Smooth muscle cell of the brain vasculature (primary cell): ENCODE measurements around the gene TBL1X.
A peak's percentile ranks its signal among the peaks of the same experiment; 100 is the strongest.

Experiments
- DNase-seq: peaks from one replicate; pipeline ENCODE4 v3.0.0-alpha.2; 2012; ENCODE audit warnings: low read depth, low spot score

The TBL1X gene

DNA sequence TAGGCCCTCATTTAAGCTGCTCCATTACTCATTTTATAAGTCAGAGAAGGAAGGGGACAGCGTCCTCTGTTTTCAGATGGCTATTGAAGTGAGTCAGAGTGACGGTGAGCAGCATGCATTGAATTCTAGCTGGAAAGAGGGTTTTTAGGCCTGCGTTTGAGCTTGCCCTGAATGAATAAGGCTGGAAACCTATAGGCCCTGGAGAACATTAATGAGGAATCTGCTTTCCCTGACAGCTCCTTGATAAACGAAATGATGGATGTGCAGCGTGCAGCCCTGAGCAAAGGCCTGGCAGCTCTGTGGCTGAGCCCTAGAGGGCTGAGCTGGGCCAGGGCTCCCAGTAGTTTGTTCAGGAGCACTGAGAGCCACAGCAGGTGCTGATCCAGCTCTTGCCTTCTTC, 33.4 kb downstream of the TBL1X start:
- DNase-seq, result no peak

DNA sequence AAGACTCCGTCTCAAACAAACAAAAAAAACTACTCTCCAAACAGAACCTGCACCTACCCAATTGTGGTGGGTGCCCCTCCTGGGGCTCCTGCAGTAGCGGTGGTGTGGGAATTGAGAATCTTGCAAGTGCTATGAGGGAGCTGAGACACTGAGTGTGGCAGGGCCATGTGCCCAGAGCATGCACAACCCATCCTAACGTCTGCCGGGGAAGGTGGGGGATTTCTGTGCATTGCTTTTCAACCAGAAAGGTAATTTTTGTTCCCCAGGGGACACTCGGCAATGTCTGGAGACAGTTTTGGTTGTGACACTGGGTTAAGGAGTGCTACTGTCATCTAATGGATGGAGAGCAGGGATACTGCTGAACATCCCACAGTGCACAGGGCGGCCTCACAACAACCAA, 35.7 kb downstream of the TBL1X start:
- DNase-seq, result no peak

DNA sequence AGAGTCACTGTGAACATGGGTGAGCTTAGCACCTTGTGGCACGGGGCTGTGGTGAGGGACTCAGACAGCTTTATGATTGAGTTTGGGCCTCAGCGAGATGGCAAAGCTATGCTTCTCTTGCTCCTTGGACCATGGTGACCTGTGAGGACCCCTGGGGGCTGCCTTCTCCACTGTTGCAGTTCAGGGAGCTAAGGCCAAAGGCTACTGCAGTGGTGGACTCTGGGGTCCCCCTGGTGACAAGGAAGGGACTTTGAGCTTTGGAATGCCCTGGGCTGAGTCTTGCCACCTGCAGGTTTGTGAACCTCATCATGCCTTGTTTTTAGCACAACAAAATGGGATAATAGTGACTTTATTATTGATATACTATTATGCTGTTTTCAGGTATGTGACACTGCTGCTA, 36.5 kb downstream of the TBL1X start:
- DNase-seq, result no peak

DNA sequence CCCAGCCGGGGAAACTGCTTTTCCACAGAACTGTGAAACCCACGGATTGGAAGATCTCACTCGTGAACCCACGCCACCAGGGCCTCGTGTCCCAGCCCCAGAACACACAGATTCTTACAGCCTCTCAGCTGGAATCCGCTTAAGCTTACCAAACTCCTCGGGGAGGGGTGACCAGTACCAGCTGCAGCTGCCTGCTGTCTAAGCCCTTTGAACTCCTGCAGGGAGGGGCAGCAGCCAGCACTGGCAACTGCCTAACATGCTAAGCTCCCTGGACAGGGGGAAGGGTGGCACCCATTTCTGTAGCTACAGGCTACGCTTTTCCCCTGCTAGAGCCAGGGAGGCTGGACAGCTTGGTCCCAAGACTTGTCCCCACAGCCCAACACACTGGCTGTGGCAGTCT, 38.4 kb downstream of the TBL1X start:
- no peak for DNase-seq

DNA sequence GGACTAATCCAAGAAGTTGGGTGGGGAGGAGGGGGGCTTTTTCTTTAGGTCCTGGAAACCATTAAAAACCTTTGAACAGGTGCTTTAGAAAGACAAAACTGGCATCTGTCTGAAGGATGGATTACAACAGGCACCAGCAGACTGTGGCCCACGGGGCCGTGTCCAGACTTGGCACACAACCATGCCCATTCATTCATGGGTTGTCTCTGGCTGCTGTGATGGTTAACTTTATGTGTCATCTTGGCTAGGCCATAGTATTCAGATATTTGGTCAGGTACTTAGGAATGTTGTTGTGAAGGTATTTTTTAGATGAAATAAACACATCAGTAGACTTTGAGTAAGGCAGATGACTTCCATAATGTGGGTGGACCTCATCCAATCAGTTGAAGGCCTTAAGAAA, 45.5 kb downstream of the TBL1X start:
- DNase-seq, result no peak

DNA sequence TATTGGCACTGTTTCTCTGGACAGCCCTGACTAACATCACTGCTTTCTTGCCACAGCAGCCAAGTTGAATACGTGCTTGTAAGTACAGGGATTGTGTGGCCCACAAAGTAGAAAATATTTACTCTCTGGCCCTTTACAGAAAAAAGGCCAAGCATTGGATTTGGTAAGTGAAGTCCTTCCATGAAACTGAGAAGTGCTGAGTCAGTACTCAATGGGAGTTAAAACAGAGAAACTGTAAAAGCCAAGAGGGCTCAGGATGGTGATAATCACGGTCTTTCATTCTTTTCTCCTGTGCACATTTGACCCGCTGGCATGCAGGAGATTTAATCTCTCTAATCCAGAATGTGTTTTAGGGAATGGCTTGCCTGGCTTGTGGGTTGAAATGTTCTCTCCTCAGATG, 46.1 kb downstream of the TBL1X start:
- no peak for DNase-seq

DNA sequence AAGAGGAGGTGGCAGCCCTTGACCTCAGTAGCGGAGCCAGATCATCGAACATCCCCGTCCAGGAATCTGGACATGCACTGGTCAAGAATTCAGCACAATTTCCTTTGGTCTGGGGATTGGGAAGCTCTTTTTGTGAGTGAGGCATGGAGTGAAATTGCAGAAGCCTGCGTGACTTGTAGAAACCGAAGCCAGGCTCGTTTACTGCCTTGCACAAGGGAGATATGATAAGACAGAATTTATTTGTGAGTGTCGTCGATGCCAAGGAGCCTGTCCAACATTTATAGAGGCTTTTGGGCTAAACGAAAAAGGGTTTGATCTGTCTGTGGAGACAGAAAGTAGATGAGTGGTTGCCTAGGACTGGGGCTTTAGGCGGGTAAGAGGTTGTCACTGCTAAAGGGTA, 50.6 kb downstream of the TBL1X start:
- no peak for DNase-seq

DNA sequence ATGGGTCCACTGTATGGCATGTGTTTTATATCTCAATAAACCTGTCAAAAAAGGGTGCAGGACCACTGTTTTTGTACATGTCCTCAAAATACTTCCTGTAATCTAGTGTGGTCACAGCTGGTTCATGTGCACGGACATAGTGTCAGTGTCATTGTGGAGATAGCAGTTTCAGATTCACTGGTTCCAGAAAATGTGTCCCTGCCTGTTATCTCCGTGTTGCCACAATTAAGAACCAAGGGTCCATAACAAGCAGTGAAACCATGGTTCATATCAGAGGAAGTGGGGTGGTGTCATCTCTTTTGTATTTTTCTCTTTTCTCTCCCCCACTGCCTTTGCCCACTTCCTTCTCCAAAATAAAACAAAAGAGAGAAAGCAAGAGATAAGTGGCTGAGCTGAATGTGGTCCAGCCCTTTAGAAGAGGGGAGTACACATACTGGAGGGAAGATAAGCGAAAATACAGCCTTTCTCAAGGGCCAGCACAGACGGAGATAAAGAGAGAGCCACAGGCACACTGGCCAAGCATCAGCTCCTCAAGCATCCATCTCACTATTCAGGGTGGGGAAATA, 51.2 kb downstream of the TBL1X start:
- DNase-seq, result no peak

DNA sequence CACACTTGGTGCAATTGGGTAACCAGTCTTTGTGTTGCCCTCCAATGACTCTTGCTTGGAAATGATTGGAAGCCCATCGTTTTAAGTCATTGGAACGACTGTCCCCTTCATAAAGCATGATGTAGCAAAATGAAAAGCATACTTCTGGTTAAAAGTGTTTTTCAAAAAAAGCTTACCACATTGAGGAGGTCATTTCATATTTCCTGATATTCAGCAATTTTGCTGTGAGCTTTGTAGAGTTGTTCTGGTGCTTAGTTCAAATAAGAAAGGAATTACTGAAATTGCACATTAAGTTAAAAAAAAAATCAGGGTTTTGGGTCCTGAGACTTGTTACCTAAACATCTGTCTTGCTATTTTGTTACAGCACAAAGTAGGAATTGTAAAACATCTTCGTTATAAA, 51.8 kb downstream of the TBL1X start:
- DNase-seq, result no peak

DNA sequence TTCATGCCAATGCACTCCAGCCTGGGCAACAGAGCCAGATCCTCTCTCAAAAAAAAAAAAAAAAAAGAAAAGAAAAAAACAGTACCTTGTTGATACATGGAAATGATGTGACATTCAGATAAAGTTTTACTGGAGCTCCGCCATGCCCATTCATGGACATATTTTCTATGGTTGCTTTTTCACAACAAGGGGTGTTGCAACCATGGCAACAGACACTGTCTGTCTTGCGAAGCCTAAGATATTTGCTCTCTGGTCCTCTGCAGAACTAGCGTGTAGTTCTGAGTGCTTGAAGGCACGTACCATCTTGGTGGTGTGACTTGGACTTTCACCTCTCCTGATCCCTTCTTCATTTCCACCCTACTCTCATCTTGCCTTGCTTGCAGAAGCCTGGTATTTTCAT, 53.2 kb downstream of the TBL1X start:
- no peak for DNase-seq

DNA sequence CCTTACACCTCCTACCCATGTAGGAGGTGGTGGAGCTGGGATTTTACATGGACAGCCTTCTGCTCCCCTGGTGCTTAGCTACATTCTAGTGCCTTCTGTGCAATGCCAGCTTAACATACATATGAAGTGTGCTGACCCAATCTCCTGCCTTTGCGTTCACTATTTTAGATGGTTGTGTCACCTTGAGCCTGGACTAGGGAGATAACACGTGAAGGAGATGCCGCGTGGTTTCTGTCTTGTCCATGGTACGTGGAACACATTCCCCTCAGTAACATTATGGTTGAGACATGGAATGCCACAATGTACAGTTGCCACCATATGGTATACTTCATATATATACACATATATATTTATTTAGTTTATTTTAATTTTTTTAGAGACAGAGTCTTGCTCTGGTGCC, 54.0 kb downstream of the TBL1X start:
- DNase-seq, result no peak

DNA sequence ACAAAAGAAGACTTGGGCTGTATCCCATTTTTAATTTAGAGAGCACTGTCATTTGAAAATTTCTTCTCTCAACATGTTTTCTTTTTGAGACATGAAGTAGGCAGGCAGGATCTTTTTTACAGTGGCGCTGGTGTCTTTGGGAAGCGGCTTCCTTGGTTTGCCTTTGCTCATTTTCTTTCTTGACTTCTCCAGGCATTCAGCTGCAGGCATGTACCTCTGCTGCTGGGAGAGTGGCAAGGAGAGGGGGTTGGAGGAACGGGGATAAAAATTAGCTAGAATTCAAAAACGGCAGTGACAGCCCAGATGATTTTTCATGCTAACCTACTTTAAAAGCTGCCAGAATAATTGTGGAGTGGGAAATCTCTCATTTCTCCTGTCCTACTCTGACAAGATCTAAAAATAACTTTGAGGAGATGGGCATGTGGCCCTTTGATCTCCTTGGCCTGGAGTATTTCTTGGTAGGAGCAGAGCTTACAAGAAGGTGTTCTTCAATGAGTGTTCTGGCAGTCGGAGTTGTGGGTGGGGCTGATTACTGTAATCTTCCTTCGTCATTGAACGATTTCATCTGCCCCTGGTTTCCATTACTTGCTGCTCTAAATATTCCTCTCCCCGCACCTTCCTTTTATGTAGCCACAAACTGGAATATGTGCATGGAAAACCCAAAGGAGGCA, 54.8 kb downstream of the TBL1X start:
- DNase-seq, result no peak

DNA sequence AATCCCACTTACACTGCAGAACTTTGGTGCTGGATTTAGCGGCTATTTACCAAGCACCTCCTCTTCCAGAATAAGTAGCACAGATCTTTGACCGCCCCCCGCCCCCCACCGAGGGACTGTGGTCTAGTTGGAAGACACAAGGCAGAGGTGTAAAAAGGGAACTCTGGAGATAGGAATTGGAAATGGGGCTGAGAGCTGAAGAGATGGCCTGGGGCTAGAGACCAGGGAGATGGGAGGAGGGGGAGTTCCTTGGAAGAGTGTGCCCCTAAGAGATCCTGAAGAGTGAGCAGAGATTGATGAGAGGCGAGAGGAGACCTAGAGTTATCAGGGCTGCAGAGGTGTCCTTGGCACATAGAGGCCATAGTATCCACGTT, 55.3 kb downstream of the TBL1X start:
- no peak for DNase-seq

DNA sequence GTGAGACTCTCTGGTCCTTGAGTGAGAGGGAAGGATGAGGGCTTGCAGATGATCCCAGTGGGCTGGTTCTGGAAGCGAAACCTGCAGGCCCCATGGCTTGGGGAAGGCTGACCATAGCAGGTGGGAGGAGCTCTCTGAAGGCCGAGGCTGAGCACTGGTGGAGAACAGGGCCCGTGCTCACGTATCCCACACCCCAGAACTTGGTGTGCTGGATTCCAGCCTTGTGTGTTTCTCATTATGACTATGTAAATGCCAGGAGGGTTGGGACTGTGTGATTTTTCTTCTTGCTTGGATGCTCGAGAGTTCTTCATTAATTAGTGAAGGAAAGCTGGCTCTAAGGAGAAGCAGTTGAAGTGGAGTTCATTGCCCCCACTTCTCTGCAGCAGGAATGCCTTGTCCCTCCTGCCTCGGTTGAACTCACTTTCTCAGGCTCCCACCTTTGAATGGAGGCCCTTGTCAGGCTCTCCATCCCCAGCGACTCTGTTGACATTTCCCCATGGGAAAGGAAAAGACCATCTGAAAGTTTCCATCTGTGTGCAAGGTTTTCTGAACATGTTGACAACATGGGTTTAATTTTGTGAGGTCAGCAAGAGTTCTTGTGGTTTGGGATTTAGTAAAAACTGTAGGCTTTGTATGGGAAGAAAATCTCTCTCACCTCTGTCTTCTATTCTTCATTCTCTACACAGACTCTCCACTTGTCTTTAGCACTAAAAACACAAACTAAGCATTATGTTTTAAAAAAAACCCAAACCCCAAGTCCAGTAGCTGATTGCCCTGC, 57.7 kb downstream of the TBL1X start:
- no peak for DNase-seq

DNA sequence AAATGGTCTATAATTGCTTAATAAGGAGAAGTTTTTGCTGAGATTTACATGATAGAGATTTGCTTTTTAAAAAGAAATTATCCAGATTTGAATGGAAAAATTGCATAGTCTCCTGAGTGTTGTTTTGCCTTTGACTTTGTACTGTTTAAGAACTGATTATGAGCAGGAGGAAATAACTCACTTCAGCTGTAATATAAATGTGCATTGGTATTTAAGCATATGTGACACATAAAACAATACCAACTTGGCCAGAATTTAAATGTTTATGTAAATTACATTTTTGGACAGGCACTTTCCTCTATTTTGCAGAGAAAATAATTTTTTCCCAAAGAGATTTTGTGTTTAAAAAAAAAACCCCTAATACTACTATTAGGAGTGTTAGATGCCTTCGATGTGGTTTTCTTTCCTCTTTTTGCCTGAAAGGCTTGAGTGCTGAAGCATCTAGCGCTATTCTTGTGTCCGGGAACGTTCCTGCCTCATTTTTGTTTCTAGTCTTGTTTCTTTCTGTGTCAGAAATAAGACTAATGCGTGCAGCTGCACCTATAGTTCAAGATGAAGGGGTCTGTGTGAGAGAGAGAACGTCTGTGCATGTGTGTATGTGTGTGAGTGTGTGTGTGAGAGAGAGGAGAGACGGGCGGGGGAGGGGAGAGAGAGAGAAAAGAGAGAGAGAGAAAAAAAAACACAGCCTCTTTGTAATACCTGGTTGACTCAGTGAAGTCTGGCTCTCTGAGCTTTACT, 60.8 kb downstream of the TBL1X start:
- no peak for DNase-seq

DNA sequence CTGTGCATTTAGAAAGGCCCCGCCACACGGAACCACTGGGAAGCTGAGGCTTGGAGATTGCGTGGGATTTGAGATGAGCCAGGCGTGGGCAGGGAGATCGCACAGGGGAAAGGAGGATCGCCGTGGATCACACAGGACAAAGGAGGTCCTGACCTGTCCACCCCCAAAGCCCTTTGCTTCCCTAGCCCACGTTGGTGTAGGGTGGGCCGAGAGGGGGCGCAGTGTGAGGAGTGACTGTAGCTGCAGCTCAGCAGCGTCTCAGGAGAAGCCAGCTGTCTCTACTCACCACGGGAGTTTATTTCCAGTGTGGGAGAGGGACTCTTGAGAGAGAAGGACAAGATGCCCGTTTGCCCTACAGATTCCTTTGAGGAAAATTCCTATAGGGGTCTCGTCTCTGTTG, 62.1 kb downstream of the TBL1X start:
- DNase-seq, result no peak

DNA sequence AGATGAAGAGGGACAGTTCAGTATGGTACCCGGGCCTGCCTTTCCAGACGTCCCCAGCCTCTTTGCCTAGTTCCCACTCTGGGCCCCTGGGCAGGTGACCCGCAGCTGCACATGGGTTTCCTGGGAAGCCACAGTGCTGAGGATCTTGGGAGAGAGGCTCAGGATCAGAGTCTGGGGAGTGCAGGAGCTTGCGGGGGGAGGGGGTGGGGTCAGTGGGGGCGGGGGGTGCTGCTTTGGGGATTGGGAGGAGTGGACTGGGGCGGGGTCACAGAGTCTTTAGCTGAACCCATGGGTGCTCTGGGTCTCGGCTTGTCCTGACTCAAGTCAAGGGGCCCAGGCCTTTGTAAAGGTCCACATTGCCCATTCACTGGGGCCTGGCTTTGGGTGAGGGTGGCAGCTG, 63.6 kb downstream of the TBL1X start:
- no peak for DNase-seq

DNA sequence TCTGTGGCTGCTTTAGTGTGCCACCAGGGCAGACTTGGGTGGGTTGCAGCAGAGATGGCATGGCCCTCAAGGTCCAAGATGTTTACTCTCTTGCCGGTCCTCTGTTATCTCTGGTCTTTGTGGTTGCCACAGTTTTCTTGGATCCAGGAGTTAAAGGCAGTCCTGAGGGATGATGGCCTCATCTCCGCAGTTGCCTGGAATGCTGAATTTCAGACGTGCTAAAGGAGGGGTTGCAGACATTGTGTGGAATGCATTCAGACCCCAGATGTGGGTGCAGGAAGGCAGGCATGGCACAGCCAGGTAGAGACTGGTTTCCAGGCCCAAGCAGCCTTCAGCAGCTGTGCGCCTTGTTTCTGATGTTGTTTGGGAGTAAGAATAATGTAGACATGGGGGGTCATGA, 64.4 kb downstream of the TBL1X start:
- no peak for DNase-seq

DNA sequence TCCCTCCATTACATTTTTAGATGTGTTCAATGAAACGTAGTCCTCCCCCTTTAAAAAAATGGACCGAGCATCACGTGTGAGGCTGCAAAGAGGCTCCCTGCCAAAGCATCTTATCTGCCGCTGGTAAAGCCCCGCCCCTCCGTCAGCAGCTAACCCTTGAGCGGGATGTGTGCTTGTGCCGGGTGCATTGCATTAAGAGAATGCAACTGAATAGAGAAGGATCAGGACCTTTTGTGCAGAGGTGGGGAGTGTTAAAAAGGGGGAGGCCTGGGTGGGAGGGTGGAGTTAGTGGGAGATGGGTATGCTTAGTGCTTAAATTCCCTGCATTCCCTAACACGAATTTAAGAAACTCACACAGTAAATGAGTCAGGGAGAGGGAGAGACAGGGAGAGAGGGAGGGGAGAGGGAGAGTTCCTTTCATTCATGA, 66.0 kb downstream of the TBL1X start:
- peak; percentile 33 for DNase-seq

DNA sequence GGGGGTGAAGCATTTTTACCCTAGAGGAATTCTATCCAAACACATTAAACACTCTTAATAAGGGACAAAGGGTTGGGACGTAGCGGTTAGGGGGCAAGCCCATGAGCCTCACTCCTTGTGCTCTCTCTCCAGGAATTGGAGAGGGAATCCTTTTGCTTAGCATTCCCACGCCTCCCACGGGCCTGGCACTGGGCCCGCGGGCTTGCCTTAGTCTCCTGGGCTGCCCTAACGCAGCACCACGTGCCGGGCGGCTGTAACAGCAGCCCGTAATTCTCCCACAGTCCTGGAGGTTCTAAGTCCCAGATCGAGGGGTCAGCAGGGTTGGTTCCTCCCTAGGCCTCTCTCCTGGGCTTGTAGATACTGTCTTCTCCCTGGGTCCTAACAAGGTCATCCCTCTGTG, 67.5 kb downstream of the TBL1X start:
- no peak for DNase-seq

DNA sequence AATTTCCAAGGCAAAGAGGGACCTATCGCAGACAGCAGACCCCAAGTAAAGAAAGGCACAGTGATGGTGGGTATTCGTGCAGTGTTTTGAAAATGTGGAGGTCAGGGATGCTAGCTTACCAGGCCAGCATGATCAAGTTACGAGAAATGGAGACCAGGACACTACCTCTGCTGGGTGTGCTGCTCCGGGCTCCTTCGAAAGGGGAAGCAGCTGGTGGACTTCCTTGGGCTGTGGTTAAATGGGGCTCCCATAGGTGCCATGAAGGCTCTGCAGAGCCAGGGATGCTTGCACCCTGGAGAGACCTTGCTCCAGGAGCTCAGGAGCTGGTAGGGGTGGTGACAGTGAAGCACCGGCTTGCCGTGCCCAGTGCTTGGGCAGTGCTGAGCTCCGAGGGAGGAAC, 68.8 kb downstream of the TBL1X start:
- no peak for DNase-seq

DNA sequence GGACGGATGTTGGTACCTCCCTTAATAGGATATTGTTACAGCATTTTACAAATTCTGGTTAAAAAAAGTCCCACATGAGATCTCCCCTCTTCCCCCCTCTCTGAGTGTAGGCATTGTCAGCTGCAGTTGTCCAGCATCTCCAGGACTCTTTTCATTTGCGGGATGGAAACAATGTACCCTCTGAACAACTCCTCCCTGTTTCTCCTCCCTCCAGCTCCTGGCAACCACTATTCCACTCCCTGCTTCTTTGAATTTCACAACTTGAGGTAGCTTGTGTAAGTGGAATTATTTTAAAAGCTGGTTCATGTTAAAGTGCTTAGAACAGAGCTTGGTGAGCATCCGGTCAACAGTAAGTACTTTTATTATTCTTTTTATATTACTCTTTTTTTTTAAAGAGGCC, 69.8 kb downstream of the TBL1X start:
- DNase-seq, result no peak

DNA sequence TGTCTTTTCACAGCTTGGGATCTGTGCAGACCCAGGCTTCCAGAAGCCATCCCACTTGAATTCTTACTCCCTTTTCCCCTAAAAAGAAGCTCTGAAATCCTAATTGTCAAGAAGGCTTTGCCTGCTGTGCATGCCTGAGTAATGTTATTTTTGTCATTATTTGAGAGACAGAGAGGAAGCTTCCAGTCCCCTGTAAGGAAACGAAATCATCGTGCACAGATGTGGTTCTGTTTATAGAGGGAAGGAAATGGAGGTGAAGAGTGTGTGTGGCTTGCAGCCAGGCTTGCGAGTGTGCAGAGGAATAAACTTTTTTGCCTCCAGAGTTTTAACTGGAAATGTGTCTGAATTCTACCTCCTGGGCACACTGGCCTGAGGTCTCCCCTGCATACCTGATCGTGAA, 70.2 kb downstream of the TBL1X start:
- DNase-seq, result no peak
